K562 (cell line): Measurements from ENCODE around the gene IGSF8.

ENCODE experiments used
- BRD9 ChIP-seq: fragments of 450-650 bp; IDR thresholded peaks from 2 replicates; pipeline ENCODE4 v1.6.1; 2018; ENCODE audit warnings: low read depth; ENCODE audit not compliant: partially characterized antibody
- TF ChIP-seq, protein P1 (sequence below): sonication (generic); formaldehyde crosslinking; IDR thresholded peaks from 2 replicates; pipeline ENCODE4 v1.8.1; 2022; ENCODE audit warnings: missing genetic modification reagents

DNA sequence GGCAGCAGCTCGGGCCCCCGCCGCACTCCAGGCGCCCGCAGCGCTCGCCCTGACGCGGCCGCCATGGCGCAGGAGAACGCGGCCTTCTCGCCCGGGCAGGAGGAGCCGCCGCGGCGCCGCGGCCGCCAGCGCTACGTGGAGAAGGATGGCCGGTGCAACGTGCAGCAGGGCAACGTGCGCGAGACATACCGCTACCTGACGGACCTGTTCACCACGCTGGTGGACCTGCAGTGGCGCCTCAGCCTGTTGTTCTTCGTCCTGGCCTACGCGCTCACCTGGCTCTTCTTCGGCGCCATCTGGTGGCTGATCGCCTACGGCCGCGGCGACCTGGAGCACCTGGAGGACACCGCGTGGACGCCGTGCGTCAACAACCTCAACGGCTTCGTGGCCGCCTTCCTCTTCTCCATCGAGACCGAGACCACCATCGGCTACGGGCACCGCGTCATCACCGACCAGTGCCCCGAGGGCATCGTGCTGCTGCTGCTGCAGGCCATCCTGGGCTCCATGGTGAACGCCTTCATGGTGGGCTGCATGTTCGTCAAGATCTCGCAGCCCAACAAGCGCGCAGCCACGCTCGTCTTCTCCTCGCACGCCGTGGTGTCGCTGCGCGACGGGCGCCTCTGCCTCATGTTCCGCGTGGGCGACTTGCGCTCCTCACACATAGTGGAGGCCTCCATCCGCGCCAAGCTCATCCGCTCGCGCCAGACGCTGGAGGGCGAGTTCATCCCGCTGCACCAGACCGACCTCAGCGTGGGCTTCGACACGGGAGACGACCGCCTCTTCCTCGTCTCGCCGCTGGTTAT is 14.2 kb downstream of the IGSF8 start:
- TF ChIP-seq, protein P1, sequence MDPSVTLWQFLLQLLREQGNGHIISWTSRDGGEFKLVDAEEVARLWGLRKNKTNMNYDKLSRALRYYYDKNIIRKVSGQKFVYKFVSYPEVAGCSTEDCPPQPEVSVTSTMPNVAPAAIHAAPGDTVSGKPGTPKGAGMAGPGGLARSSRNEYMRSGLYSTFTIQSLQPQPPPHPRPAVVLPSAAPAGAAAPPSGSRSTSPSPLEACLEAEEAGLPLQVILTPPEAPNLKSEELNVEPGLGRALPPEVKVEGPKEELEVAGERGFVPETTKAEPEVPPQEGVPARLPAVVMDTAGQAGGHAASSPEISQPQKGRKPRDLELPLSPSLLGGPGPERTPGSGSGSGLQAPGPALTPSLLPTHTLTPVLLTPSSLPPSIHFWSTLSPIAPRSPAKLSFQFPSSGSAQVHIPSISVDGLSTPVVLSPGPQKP (CRISPR knock-in tag), result no peak
- TF ChIP-seq BRD9, result no peak
